22Rv1 (cell line): ENCODE results near the gene ALG9.

Source experiments
- CTCF ChIP-seq: fragments of 450-650 bp; IDR thresholded peaks from 2 replicates; pipeline ENCODE4 v1.5.1; 2017; ENCODE audit warnings: mild to moderate bottlenecking
- ZFX ChIP-seq: fragments of 450-650 bp; IDR thresholded peaks from 2 replicates; pipeline ENCODE4 v1.6.1; 2017; ENCODE audit warnings: antibody characterized with exemption, borderline replicate concordance

- TF ChIP-seq CTCF (no peak), ZFX (no peak)
Observed at GRCh38 chr11:111870522-111870885, 877 bp downstream of the ALG9 start.
